Neural progenitor cell (in vitro differentiated cells): ENCODE measurements around the gene HABP4.

ENCODE experiments used
- CTCF ChIP-seq: fragments of 200-600 bp; sonication (generic); IDR thresholded peaks from 2 replicates; pipeline ENCODE4 v1.5.1; 2017; ENCODE audit warnings: antibody characterized with exemption, mild to moderate bottlenecking
- EZH2 ChIP-seq: fragments of 200-600 bp; sonication (generic); IDR thresholded peaks from 2 replicates; pipeline ENCODE4 v1.6.1; 2017; ENCODE audit warnings: antibody characterized with exemption, mild to moderate bottlenecking, moderate library complexity

- TF ChIP-seq CTCF (no peak), EZH2 (no peak)
These were observed 17.8 kb downstream of the HABP4 start for GRCh38 chr9:96467784-96468183.
